IPS DF 6.9 (cell line): ENCODE data around the gene JCAD.
"Not testable (repeated sequence)": the region's sequence is repeated elsewhere in the genome, so short reads cannot be mapped to it uniquely, and the experiment has no call there.

Experiments
- DNase-seq: peaks from one replicate; pipeline ENCODE4 v3.0.0-alpha.2; 2013; ENCODE audit warnings: low read depth, low spot score
- H3K27ac ChIP-seq: one replicate; pipeline ENCODE4 v1.5.1; 2013; ENCODE audit warnings: low read length, control low read depth
- H3K27me3 ChIP-seq: 2 replicates; pipeline ENCODE4 v1.6.1; 2013; ENCODE audit warnings: mild to moderate bottlenecking, low read length; ENCODE audit not compliant: control insufficient read depth, insufficient read depth
- H3K36me3 ChIP-seq: 2 replicates; pipeline ENCODE4 v1.6.1; 2013; ENCODE audit warnings: low read length; ENCODE audit not compliant: control insufficient read depth, insufficient read depth
- H3K4me1 ChIP-seq: 2 replicates; pipeline ENCODE4 v1.6.1; 2013; ENCODE audit warnings: low read length; ENCODE audit not compliant: control insufficient read depth, insufficient read depth
- H3K4me3 ChIP-seq: 2 replicates; pipeline ENCODE4 v1.5.1; 2013; ENCODE audit warnings: mild to moderate bottlenecking, low read length
- H3K9me3 ChIP-seq: 2 replicates; pipeline ENCODE4 v1.6.1; 2013; ENCODE audit warnings: low read length, inconsistent platforms; ENCODE audit not compliant: control insufficient read depth, insufficient read depth
- WGBS: extraction: QIAGEN DNeasy Blood & Tissue Kit; methylation state at CpG from one replicate; pipeline ENCODE4 v1.1.7; 2013; ENCODE audit warnings: mixed read lengths, missing lambda C conversion rate; ENCODE audit not compliant: insufficient read length, insufficient coverage; 5-methylcytosine and 5-hydroxymethylcytosine counted together

Gene JCAD

GRCh38 chr10:30059209-30060107, at the start of gene JCAD:
Gene JCAD, minus strand, starts transcription at chr10:30059586. Its CDS starts 11,774 bp downstream, at chr10:30047812.
- Histone ChIP-seq H3K4me1 (no peaks in the 10 kb centered on the region; the same call in none of the 2 replicates), H3K27me3 (peaks cover 10% of the 10 kb centered on the region; the same call in 1 of the 2 replicates), H3K9me3 (no peaks in the 10 kb centered on the region), H3K27ac (no peak within 1 kb of the TSS), H3K36me3 (peaks cover 3% of the 10 kb centered on the region; the same call in 1 of the 2 replicates), H3K4me3 (peak within 1 kb of the TSS; percentile 67; the same call in 1 of the 2 replicates)
- no peak for DNase-seq
- WGBS, result no CpG with 5 or more reads among the region's 66 CpGs

GRCh38 chr10:30106987-30107386, 47.6 kb upstream of the JCAD start:
- no peak overlapping the region for H3K27ac ChIP-seq
- no peaks in the 10 kb centered on the region for H3K9me3 ChIP-seq
- H3K27me3 ChIP-seq, result no peaks in the 10 kb centered on the region
- H3K4me3 ChIP-seq, result no peak overlapping the region
- WGBS, result no CpG with 5 or more reads among the region's 5 CpGs
- H3K4me1 ChIP-seq, result no peaks in the 10 kb centered on the region
- no peak for DNase-seq
- H3K36me3 ChIP-seq, result no peaks in the 10 kb centered on the region

- Histone ChIP-seq H3K9me3 (no peaks in the 10 kb centered on the region), H3K36me3 (no peaks in the 10 kb centered on the region), H3K27ac (no peak overlapping the region), H3K4me3 (no peak overlapping the region), H3K4me1 (no peaks in the 10 kb centered on the region), H3K27me3 (no peaks in the 10 kb centered on the region)
- WGBS, result no CpG with 5 or more reads among the region's 7 CpGs
- DNase-seq, result no peak
Observed at GRCh38 chr10:30103595-30104320, 44.4 kb upstream of the JCAD start.

- not testable (repeated sequence) for H3K4me3 ChIP-seq, H3K27me3 ChIP-seq, DNase-seq, H3K27ac ChIP-seq, H3K36me3 ChIP-seq, H3K9me3 ChIP-seq, H3K4me1 ChIP-seq
- no CpG with 5 or more reads among the region's 7 CpGs for WGBS
Observed at GRCh38 chr10:30099706-30100105, 40.3 kb upstream of the JCAD start.

- H3K9me3 ChIP-seq, result no peaks in the 10 kb centered on the region
- no CpG with 5 or more reads among the region's 1 CpG for WGBS
- H3K27me3 ChIP-seq, result no peaks in the 10 kb centered on the region; the same call in 1 of the 2 replicates
- no peak overlapping the region for H3K27ac ChIP-seq
- H3K36me3 ChIP-seq, result no peaks in the 10 kb centered on the region
- no peak overlapping the region for H3K4me3 ChIP-seq
- H3K4me1 ChIP-seq, result no peaks in the 10 kb centered on the region; the same call in 1 of the 2 replicates
- DNase-seq, result no peak
Observed at GRCh38 chr10:30099101-30099500, 39.7 kb upstream of the JCAD start.

- Histone ChIP-seq H3K36me3 (no peaks in the 10 kb centered on the region), H3K27ac (no peak overlapping the region), H3K4me3 (no peak overlapping the region), H3K27me3 (no peaks in the 10 kb centered on the region; the same call in 1 of the 2 replicates), H3K4me1 (no peaks in the 10 kb centered on the region; the same call in 1 of the 2 replicates), H3K9me3 (no peaks in the 10 kb centered on the region)
- WGBS, result 100% methylated on average over 1 of the region's 3 CpGs
- no peak for DNase-seq
Observed at GRCh38 chr10:30098629-30099028, 39.2 kb upstream of the JCAD start.

- no peak overlapping the region for H3K27ac ChIP-seq
- no peak overlapping the region for H3K4me3 ChIP-seq
- H3K4me1 ChIP-seq, result no peaks in the 10 kb centered on the region; the same call in 1 of the 2 replicates
- no peaks in the 10 kb centered on the region for H3K36me3 ChIP-seq
- no peak for DNase-seq
- H3K27me3 ChIP-seq, result no peaks in the 10 kb centered on the region; the same call in 1 of the 2 replicates
- no CpG with 5 or more reads among the region's 4 CpGs for WGBS
- no peaks in the 10 kb centered on the region for H3K9me3 ChIP-seq
Observed at GRCh38 chr10:30096564-30096963, 37.2 kb upstream of the JCAD start.

- WGBS, result no CpG with 5 or more reads among the region's 6 CpGs
- no peak for DNase-seq
- Histone ChIP-seq H3K36me3 (no peaks in the 10 kb centered on the region), H3K27ac (no peak overlapping the region), H3K27me3 (no peaks in the 10 kb centered on the region; the same call in 1 of the 2 replicates), H3K4me3 (no peak overlapping the region), H3K4me1 (no peaks in the 10 kb centered on the region; the same call in 1 of the 2 replicates), H3K9me3 (no peaks in the 10 kb centered on the region)
Observed at GRCh38 chr10:30095631-30096422, 36.4 kb upstream of the JCAD start.

GRCh38 chr10:30094601-30095000, 35.2 kb upstream of the JCAD start:
- Histone ChIP-seq H3K4me1 (no peaks in the 10 kb centered on the region; the same call in 1 of the 2 replicates), H3K27ac (no peak overlapping the region), H3K27me3 (no peaks in the 10 kb centered on the region; the same call in 1 of the 2 replicates), H3K9me3 (no peaks in the 10 kb centered on the region), H3K4me3 (no peak overlapping the region), H3K36me3 (no peaks in the 10 kb centered on the region)
- no peak for DNase-seq
- no CpG with 5 or more reads among the region's 5 CpGs for WGBS
